Activated naive CD4-positive, alpha-beta T cell treated with anti-CD3 and anti-CD28 coated beads for 36 hours (primary cell): ENCODE measurements around the gene NCAPD3. TPM values are rescaled to one million over a fixed set of nuclear protein-coding genes. Genes with fewer than 3 reads are reported as not detected.
A peak's percentile ranks its signal among the peaks of the same experiment; 100 is the strongest.

Source experiments
- CTCF ChIA-PET: fragments of 350-600 bp; sonication (Branson Sonifier 250); formaldehyde crosslinking; loops from one replicate; lab custom pipeline; 2021; ENCODE audit warnings: antibody characterized with exemption; lab: Charles Lee
- DNase-seq: peaks from one replicate; pipeline ENCODE4 v3.0.0-alpha.2; 2020
- H3K27ac Mint-ChIP-seq: one replicate; pipeline ENCODE4 v1.8.0; 2021; ENCODE audit warnings: mild to moderate bottlenecking, mixed read lengths
- H3K27me3 Mint-ChIP-seq: one replicate; pipeline ENCODE4 v1.8.0; 2021; ENCODE audit warnings: low read depth, mixed read lengths
- H3K36me3 Mint-ChIP-seq: one replicate; pipeline ENCODE4 v1.8.0; 2021; ENCODE audit warnings: low read depth, mixed read lengths
- H3K4me1 Mint-ChIP-seq: one replicate; pipeline ENCODE4 v1.8.0; 2021; ENCODE audit warnings: low read depth, mixed read lengths
- H3K4me3 Mint-ChIP-seq: one replicate; pipeline ENCODE4 v1.8.0; 2021; ENCODE audit warnings: mild to moderate bottlenecking, moderate library complexity, mixed read lengths
- H3K9me3 Mint-ChIP-seq: one replicate; pipeline ENCODE4 v1.8.0; 2021; ENCODE audit warnings: mixed read lengths
- intact Hi-C: fragments of 100-400 bp; cut with micrococcal nuclease; formaldehyde crosslinking; loops from one replicate; pipeline ENCODE4 v1.15.1; 2023
- total RNA-seq, 2 experiments: library from RNA; stranded (reverse); gene quantifications; one replicate each; pipeline ENCODE4 v1.2.3, GENCODE V29; 2021

Gene NCAPD3
- total RNA-seq, 2 experiments from 2014 or later, result 126 TPM

DNA sequence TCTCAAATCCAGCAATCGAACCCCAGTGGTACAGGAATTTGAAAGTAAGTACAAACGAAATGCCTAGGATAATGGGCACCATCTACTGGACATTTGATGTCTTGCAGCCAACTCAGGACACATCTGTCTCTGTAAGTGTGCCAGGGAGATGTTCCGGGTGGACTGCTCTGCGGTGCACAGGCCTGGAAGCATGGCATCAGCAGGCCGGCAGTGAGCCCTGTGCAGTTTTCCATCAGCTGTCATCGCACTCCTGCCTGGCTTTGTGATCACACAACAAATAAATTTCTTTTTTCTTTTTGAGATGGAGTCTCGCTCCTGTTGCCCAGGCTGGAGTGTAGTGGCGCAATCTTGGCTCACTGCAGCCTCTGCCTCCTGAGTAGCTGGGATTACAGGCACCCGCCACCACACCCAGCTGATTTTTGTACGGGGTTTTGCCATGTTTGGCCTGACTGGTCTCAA lies 83.9 kb downstream of the NCAPD3 start:
- no peak overlapping the region for H3K27ac Mint-ChIP-seq

DNA sequence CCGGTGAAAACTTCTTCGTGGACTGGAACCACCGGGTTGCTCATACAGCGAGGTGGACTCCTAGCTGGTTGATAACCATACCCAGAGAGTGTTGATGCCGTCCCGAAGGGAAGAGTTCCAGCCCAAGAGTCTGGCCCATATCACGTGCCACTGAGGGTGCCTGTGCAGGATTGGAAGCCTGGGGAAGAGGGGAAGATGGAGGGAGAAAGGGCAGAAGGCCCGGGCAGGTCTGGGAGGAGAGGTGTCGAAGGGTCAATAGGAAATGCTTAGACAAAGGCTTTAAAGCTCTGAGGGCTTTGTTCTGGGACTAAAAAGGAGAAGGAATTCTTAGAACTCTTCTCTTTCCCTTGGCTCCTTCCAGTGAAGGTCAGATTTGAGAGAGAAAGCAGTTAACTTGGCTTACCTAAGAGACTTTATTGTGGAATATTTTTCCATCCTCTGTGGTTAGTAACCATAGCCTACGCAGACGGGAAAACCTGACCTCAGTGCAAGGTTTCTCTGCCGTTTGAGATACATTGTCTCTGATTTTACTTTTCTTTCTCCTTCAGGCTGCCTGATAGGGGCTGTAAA lies 84.4 kb downstream of the NCAPD3 start:
- Mint-ChIP-seq H3K9me3 (no peaks in the 10 kb centered on the region), H3K27ac (no peak overlapping the region), H3K4me3 (no peak overlapping the region), H3K4me1 (peaks cover 6% of the 10 kb centered on the region), H3K36me3 (no peaks in the 10 kb centered on the region), H3K27me3 (no peaks in the 10 kb centered on the region)
- intact Hi-C loops, result loop anchor here (1.0 to 5.0 kb wide), 4 partner anchors 72 to 211 kb away; partner anchors contain the start of gene JAM3
- CTCF ChIA-PET, result interaction anchor here (0.6 to 3.2 kb wide), 12 partner anchors 13 to 211 kb away, joined by 3 to 30 read pairs (median 4); no protein-coding TSS in a partner anchor
- no peak for DNase-seq

More for the DNA sequence above, 83.9 kb downstream of the NCAPD3 start:
- peaks cover 6% of the 10 kb centered on the region for H3K4me1 Mint-ChIP-seq
- intact Hi-C loops, result loop anchor here (1.0 to 5.0 kb wide), 4 partner anchors 73 to 212 kb away; partner anchors contain the start of gene JAM3
- no peaks in the 10 kb centered on the region for H3K36me3 Mint-ChIP-seq
- DNase-seq, result peak; percentile 72
- no peak overlapping the region for H3K4me3 Mint-ChIP-seq
- H3K9me3 Mint-ChIP-seq, result no peaks in the 10 kb centered on the region
- CTCF ChIA-PET, result interaction anchor here (0.6 to 3.2 kb wide), 11 partner anchors 12 to 215 kb away, joined by 3 to 30 read pairs (median 3); no protein-coding TSS in a partner anchor
- H3K27me3 Mint-ChIP-seq, result no peaks in the 10 kb centered on the region

DNA sequence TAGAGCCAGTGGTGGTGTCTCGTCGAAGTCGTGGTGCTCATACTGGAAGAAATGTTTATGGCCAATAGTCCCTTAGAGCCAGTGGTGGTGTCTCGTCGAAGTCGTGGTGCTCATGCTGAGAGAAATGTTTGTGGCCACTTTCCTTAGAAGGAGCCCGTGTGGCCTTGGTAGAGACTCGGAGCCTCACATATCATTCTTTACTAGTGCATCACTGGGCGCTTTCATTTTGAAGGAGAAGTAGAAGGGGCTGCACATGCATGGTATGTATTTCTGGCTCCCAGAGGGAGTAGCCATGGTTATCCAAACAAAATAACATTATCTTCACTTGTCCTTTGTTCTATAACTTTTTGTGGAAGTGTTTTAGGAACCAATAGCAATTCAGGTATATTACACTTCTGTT lies 85.4 kb downstream of the NCAPD3 start:
- CTCF ChIA-PET, result interaction anchor here (1.0 to 3.2 kb wide), 6 partner anchors 25 to 95 kb away, joined by 3 to 30 read pairs (median 4); no protein-coding TSS in a partner anchor
- no peak for DNase-seq
- no peaks in the 10 kb centered on the region for H3K27me3 Mint-ChIP-seq
- no peak overlapping the region for H3K27ac Mint-ChIP-seq
- H3K36me3 Mint-ChIP-seq, result no peaks in the 10 kb centered on the region
- peaks cover 6% of the 10 kb centered on the region for H3K4me1 Mint-ChIP-seq
- intact Hi-C loops, result loop anchor here (5.0 kb wide), 2 partner anchors 71 to 171 kb away; partner anchors contain the start of gene JAM3
- no peaks in the 10 kb centered on the region for H3K9me3 Mint-ChIP-seq
- H3K4me3 Mint-ChIP-seq, result no peak overlapping the region

DNA sequence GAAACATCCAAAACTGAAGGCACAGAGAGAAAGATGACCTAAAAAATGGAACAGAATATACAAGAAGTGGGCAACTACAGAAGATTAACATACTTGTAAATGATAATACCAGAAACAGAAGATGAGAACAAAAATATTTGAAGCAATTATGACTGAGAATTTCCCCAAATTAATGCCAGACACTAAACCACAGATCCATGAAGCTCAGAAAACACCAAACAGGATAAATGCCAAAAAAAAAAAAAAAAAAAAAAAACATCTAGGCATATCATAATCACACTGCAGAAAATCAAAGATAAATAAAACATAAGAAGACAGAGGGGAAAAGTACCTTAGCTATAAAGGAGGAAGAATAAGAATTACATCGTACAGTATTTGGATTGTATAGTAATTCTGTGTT lies 89.6 kb downstream of the NCAPD3 start:
- intact Hi-C loops, result no loop called here
- Mint-ChIP-seq H3K9me3 (peaks cover 18% of the 10 kb centered on the region), H3K27me3 (no peaks in the 10 kb centered on the region), H3K36me3 (peaks cover 11% of the 10 kb centered on the region), H3K27ac (no peak overlapping the region), H3K4me3 (no peak overlapping the region), H3K4me1 (peaks cover under 1% of the 10 kb centered on the region)
- DNase-seq, result no peak
- CTCF ChIA-PET, result interaction anchor here (4.5 kb wide), 1 partner anchor 84 kb away, joined by 33 read pairs; no protein-coding TSS in a partner anchor

DNA sequence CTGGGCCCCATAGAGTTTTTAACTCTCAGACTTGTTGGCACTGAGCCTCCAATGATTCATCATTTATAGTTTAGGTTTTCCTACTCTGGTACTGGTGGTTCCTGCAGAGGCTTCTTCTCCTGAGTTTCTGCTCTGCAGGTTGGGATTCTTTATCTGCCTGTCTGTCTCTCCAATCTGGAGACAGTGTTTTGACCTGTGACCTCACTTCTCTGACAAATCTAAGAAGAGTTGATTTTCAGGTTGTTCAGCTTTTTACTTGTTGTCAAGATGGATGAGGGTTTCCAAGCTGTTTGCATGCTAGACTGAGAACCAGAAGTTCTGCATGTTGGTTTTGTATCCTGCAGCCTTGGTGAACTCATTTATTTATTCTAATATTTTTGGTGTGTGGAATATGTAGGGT lies 91.0 kb downstream of the NCAPD3 start:
- CTCF ChIA-PET, result interaction anchor here (4.5 kb wide), 1 partner anchor 82 kb away, joined by 33 read pairs; no protein-coding TSS in a partner anchor
- Mint-ChIP-seq H3K36me3 (peaks cover 11% of the 10 kb centered on the region), H3K4me3 (no peak overlapping the region), H3K27me3 (no peaks in the 10 kb centered on the region), H3K9me3 (peaks cover 18% of the 10 kb centered on the region), H3K4me1 (no peaks in the 10 kb centered on the region), H3K27ac (no peak overlapping the region)
- no peak for DNase-seq
- intact Hi-C loops, result no loop called here

DNA sequence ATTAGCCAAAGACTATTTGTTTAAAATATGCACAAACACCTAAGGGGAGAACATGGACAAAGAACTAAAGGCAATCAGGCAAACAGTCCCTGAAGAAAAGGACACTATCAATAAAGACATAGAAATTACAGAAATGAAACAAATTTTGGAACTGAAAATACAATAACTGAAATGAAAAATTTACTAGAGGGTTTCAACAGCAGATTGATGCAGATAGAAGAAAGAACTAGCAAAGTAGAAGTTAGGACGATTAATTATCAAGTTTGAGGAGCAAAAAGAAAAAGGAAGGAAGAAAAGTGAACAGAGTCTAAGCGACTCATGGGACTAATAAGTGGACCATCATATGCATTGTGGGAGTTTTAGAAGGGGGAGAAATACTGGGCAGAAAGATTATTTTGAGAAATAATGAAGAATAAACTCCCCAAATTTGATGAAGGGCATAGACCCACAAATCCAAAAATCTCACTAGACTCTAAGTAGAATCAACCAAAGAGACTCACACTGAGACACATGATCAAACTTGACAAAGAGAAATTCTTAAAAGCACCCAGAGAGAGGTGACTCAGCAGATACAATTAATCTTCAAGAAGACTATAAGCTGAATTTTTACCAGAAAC lies 92.0 kb downstream of the NCAPD3 start:
- intact Hi-C loops, result no loop called here
- no peaks in the 10 kb centered on the region for H3K27me3 Mint-ChIP-seq
- H3K9me3 Mint-ChIP-seq, result peaks cover 18% of the 10 kb centered on the region
- H3K27ac Mint-ChIP-seq, result no peak overlapping the region
- H3K4me1 Mint-ChIP-seq, result no peaks in the 10 kb centered on the region
- DNase-seq, result no peak
- H3K36me3 Mint-ChIP-seq, result peaks cover 13% of the 10 kb centered on the region
- no peak overlapping the region for H3K4me3 Mint-ChIP-seq
- CTCF ChIA-PET, result interaction anchor here (0.9 kb wide), 1 partner anchor 81 kb away, joined by 3 read pairs; no protein-coding TSS in a partner anchor

DNA sequence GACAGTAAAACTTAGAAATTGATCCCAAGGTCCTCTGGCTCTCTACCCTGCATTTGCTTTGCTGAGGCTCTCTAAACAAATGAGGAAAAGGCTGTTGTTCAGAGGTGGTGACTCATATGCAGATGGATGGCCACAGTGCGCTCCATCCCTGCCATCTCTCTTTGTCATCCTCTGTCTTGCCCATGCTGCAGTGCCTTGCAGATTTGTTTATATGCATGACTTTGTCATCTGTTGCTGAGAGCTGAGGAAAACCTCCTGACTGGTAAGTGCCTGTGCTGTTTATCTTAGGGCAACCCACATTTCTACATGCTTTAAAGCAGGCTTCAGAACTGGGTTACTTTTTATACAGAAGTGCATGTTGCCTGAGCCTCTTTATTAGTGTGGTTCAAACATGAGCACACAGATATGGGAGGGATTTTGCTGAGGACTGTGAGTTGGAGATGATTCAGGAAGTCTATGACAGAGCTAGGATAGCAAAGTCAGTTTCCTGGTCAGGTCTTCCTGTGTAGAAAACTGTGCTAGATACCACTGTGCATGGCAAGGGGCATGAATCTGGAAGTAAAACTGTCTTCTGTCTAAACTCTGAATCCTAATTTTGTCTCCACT lies 97.4 kb downstream of the NCAPD3 start:
- DNase-seq, result no peak
- H3K4me3 Mint-ChIP-seq, result no peak overlapping the region
- peaks cover 7% of the 10 kb centered on the region for H3K9me3 Mint-ChIP-seq
- H3K27me3 Mint-ChIP-seq, result peaks cover 34% of the 10 kb centered on the region
- no peak overlapping the region for H3K27ac Mint-ChIP-seq
- H3K36me3 Mint-ChIP-seq, result peaks cover 9% of the 10 kb centered on the region
- H3K4me1 Mint-ChIP-seq, result peaks cover 13% of the 10 kb centered on the region
- CTCF ChIA-PET, result interaction anchor here (0.7 to 2.1 kb wide), 4 partner anchors 12 to 133 kb away, joined by 3 to 7 read pairs (median 4); no protein-coding TSS in a partner anchor
- intact Hi-C loops, result no loop called here

DNA sequence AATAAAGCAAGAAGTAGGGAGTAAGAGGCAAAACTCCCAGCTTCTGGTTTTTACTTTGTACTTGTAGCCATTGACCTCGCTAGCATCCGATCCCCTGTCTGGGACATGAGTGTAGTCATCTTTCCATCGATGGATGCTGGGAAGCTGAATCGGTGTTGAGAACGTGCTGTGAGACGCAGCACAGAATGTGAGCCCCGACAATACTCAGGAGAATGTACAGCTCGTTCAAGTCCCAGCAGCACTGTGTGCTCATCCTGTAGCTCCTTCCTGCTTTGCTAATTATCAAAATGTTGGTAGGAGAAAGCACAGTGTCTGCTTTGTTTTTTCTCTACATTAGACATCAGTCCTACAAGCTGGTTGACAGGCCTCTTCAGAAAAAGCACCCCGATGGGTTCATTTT lies 98.3 kb downstream of the NCAPD3 start:
- Mint-ChIP-seq H3K4me3 (no peak overlapping the region), H3K36me3 (peaks cover 7% of the 10 kb centered on the region), H3K27ac (no peak overlapping the region), H3K4me1 (peaks cover 13% of the 10 kb centered on the region), H3K9me3 (peaks cover 2% of the 10 kb centered on the region), H3K27me3 (peaks cover 34% of the 10 kb centered on the region)
- intact Hi-C loops, result no loop called here
- CTCF ChIA-PET, result interaction anchor here (1.8 to 2.1 kb wide), 2 partner anchors 14 to 75 kb away, joined by 5 to 7 read pairs; no protein-coding TSS in a partner anchor
- DNase-seq, result no peak

DNA sequence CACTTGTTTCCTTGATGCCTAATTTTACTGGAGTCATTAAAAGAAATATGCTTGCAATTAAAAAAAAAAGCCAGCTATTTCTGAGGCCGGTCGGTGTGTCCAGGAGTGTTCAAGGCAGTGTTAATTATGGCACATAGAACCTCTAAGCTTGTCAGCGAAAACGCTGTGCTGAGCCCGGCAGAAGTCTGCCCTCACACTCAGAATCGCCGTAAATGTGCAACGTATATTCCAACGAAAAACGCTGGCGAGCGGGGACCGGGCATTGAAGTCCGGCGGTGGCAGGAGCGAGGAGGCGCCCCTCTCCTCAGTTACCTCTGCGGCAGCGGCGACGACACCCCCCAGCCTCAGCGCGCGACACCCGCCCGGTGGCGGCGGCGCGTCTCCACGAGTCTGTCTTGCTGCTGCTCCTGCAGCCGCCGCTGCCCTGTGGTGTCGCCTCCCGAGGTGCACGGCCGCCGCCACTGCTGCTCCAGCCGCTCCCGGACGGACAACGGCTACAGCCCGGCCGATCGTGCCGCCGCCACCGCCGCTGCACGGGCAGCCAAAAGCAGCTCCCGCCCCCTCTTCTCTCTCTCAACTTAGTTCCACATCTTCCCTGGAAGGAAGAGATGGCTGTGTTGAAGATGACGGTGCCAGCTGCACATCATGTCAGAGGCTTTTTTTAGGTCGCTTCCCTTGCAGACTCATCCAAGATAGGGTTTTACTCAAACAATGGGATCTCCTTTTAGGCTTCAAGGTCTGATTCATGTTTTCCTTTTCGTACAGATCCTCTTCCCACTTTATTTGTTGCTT lies 98.9 kb downstream of the NCAPD3 start:
- DNase-seq, result peak; percentile 15
- CTCF ChIA-PET, result interaction anchor here (1.3 to 2.1 kb wide), 3 partner anchors 14 to 74 kb away, joined by 4 to 7 read pairs (median 5); no protein-coding TSS in a partner anchor
- H3K4me3 Mint-ChIP-seq, result peak overlapping the region; percentile 12
- peaks cover 34% of the 10 kb centered on the region for H3K27me3 Mint-ChIP-seq
- peaks cover 13% of the 10 kb centered on the region for H3K4me1 Mint-ChIP-seq
- H3K27ac Mint-ChIP-seq, result no peak overlapping the region
- no peaks in the 10 kb centered on the region for H3K9me3 Mint-ChIP-seq
- peaks cover 7% of the 10 kb centered on the region for H3K36me3 Mint-ChIP-seq
- intact Hi-C loops, result no loop called here

DNA sequence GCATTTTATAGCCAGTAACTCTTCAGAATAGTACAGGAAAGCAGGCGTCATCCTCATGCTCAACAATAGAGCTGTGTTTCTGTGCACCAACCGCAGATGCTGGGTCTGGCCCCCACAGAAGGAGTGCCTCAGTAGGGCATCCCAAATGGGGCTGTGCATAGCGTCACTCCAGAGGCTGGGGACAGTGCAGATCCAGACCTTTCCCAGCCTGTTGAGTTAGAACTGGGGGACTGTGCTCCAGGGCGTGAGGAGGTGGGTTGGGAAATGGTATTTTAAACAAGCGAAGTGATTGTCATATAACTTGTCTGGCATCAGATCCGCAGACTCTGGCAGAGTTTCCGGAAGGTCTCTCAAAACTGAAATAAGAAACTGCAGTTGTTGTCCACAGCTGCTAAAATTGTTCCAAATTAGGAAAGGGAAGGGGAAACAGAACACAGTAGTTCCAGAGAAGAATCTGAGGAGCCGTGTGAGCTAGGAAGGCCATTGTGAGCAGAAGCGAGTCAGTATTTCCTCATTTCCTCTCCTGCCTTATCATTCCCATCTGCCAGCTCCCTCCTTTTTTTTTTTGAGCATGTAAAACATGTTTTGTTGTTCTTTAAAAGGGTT lies 102.7 kb downstream of the NCAPD3 start:
- H3K4me1 Mint-ChIP-seq, result peaks cover 12% of the 10 kb centered on the region
- intact Hi-C loops, result no loop called here
- H3K27me3 Mint-ChIP-seq, result peaks cover 34% of the 10 kb centered on the region
- no peaks in the 10 kb centered on the region for H3K9me3 Mint-ChIP-seq
- H3K36me3 Mint-ChIP-seq, result peaks cover 6% of the 10 kb centered on the region
- no peak overlapping the region for H3K4me3 Mint-ChIP-seq
- no peak overlapping the region for H3K27ac Mint-ChIP-seq
- CTCF ChIA-PET, result no interaction called here
- no peak for DNase-seq

DNA sequence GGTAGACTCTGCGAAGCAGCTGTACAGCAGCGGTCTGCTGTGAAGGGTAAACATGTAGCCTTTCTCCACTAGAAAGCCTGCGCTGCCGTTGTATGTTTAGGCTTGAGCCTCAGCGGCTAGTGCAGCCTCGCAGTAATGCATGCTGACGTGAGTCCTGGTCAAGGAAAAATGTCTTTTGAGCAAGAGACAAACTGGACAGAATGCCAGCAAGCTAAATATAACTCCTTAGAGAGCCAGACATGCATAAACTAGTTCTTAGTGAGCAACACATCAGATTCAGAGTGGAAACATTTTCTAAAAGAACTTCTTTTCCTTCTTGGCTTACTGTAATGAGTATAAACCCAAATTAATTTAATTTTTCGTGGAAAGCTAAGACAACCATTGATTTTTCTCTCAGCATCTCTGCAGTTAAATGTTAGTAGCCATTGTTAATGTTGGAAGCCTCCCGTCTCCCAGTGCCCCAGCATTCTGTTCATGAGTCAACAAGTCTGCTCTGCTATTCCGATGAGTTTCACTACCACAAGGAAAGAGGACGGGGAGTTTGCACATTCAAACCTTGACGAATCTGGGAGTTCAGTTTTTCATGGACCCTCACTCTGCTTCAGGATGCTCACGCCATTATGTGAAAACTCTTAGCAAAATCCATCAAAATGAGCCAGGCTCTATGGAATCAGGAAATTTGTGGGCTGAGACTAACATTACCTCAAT lies 103.5 kb downstream of the NCAPD3 start:
- Mint-ChIP-seq H3K9me3 (no peaks in the 10 kb centered on the region), H3K27me3 (peaks cover 29% of the 10 kb centered on the region), H3K4me3 (no peak overlapping the region), H3K36me3 (peaks cover 4% of the 10 kb centered on the region), H3K27ac (no peak overlapping the region), H3K4me1 (peaks cover 5% of the 10 kb centered on the region)
- DNase-seq, result no peak
- CTCF ChIA-PET, result no interaction called here
- intact Hi-C loops, result no loop called here
